GM21515 (cell line): ENCODE data around the gene RFX5.
"Not testable (repeated sequence)": the region's sequence is repeated elsewhere in the genome, so short reads cannot be mapped to it uniquely, and the experiment has no call there.

Source experiments
- ATAC-seq: cut with Tn5 transposase; IDR thresholded peaks from one replicate; pipeline ENCODE4 v1.9.1; 2021; ENCODE audit not compliant: unreplicated experiment

The RFX5 gene

DNA sequence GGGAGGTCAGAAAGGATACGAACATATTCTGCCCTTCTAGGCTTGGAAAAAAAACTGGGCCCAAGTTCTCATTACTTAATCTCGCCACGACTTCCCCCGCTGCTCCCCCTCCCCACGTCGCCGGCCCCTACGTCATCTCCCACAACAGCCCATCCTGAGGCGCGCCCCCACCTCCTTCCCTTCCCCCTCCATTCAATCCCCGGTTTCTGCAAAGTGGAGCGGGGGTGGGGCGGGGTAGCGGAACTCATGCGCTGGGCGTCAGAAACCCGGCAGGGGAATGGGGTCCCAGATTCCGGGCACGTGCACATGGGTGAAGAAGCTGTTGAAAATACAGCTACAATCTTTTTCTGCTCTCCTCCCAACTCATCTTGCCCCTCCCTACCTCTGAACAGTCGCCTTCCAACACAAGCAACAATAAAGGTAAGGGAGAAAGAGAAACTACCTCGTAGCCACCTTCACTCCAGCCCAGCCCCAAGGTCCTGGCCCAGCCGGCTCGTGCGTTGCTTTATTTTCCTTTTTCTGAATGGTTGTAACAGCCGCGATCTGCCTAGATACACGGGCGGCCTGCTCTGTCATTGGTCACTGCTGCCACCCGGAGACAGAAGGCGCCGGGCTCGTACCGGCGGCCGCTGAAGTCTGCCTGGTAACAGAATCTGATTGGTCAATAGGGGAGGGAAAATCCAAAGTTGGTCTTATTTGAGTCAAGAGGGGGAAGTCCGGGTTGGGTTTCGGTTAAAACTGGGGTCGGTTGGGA is at the start of gene RFX5:
TSS of gene RFX5 (minus strand) at position 484 of the 754 bp plus-strand sequence. CDS start 932 bp downstream, outside the sequence.
- ATAC-seq: peak; percentile 95

DNA sequence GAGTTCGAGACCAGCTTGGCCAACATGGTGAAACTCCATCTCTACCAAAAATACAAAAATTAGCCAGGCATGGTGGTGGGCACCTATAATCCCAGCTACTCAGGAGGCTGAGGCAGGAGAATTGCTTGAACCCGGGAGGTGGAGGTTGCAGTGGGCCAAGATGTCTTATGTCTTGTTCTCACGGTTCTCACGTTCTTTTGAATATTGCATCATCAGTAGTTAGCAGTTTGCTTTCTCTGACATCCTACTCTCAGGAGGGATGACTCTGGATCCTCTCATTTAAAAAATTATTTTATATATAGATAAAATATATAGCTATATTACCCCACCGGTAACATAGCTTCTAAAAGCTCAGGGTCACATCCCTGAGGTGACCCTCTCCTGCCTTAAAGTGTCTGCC is 49.2 kb upstream of the RFX5 start:
- ATAC-seq: not testable (repeated sequence)

DNA sequence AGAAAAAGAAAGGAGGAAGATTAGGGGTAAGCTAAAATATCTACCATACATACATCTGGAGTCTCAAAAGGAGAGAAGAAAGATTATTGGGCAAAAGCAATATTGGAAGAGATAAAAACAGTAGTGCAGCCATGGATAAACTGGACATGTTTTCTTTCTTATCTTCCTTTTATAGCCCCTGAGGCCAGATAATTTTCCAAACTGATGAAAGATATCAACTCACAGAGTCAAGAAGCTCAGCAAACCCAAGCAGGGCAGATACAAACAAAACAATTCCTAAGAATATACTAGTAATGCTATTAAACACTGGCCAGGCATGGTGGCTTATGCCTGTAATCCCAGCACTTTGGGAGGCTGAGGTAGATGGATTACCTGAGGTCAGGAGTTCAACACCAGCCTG is 46.5 kb upstream of the RFX5 start:
- ATAC-seq: no peak

DNA sequence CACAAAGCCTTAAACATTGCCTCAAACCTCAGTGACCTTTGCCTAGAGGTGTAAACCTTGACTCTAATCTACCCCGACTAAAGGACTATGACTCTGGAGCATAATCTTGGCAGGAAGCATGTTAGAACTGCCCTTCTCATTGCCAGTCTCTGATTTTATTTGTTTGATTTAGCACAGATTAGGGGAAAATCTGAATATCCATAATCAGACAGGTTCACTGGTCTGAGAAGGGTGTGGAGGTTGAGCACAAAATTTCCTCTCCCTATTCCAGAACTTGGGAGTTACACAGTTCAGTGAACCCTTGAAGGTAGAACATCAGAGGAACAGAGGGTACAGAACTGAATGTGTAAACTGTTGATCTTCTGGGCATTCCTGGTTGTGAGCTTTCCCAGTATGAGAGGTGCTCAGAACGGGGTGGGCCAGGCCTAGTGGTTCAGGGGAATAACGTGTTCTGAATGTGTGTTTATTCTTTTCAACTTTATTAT is 44.1 kb upstream of the RFX5 start:
- no peak for ATAC-seq

DNA sequence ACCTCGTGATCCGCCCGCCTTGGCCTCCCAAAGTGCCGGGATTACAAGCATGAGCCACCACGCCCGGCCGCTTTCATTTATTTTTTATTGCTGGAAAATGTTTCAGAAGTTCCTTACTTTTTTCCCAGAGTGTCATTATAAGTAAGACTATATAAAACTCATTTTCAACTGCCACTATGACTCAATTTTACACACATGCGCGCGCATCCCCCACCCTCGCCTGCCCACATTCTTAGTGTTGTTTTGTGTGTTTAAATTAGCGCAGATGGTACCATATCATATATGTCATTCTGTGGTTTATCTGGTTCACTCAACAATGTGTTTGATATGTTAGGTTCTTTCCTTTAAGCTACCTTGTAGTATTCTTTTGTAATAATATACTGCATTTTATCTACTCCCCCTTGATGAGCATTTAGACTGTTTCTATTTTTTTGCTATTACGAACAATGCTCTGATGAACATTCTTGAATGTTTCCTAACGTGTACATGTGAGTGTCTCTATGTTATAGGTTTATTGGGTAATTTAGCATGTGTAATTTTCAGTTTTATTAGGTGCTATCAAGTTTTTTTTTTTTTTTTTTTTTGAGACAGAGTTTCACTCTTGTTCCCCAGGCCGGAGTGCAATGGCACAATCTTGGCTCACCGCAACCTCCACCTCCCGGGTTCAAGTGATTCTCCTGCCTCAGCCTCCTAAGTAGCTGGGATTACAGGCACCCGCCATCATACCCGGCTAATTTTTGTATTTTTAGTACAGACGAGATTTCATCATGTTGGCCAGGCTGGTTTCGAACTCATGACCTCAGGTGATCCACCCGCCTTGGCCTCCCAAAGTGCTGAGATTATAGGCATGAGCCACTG is 43.4 kb upstream of the RFX5 start:
- ATAC-seq: not testable (repeated sequence)

DNA sequence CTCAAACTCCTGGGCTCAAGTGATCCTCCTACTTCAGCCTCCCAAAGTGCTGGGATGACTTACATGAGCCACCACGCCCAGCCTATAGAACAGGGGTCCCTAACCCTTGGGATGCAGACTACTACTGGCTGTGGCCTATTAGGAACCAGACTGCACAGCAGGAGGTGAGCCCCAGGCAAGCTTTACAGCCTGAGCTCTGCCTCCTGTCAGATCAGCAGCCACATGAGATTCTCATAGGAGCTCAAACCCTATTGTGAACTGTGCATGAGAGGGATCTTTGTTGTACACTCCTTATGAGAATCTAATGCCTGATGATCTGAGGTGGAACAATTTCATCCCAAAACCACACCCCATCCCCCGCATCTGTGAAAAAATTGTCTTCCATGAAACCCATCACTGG is 39.0 kb upstream of the RFX5 start:
- ATAC-seq: no peak

DNA sequence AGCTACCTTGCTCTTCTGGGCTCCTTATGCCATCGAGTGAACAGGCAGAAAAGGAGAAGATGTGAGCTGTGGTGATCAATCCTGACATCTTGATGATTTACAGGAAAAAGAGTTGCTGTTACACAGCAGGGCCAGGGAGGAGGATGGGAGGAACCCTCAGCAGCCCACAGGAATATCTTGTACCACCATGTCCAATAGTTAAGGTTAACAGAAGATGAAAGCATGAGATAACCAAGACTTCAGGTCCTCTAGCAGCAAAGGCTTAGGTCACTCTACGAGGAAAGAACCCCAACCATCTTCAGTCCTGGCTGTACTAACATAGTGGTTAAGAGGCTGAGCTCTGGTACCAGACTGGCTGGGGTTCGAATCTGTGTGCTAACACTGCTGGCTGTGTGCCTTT is 37.5 kb upstream of the RFX5 start:
- ATAC-seq: no peak

DNA sequence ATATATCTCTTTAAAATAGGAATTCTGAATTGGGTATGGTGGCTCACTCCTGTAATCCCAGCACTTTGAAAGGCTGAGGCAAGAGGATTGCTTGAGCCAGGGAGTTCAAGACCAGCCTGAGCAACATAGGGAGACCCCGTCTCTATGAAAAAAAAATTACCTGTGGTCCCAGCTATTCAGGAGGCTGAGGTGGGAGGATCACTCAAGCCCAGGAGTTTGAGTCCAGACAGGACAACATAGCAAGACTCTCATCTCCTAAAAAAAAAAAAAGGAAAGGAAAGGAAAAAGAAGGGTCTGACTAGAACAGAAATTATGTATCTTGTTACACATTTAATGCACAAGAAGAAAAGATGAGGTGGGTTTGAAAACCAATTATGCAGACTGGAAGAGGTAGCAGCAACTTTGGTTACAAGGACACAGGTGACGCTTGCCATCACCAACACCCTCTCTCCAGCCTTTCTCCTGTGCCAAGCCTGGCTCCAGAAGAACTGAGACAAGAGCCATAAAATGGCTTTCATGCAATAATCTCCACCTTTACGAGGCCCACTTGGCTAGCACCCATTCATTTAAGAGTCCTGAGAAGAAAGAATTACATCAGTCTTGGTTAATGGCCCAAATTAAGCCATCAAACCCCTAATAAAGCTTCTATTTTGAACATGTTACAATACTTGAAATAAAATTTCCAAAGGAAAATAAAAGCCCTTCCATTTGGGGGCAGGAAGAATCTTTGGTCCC is 30.3 kb upstream of the RFX5 start:
- no peak for ATAC-seq

DNA sequence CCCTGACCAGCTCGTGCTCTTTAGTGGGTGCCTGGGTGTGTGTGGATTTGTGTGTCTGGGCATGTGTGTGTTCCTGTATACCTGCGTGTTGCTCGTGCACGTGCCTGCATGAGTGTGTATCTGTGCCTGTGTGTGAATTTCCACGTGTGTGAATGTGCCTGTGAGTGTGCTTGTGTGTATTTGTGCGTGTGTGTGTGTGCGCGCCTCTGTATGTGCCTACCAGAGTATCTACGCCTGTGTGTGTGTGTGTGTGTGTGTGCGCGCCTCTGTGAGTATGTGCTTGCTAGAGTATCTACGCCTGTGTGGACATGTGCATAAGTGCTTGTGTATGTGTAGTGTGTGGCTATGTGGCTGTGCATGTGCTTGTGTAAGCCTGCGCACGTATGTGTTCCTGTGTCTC is 26.1 kb upstream of the RFX5 start:
- ATAC-seq: no peak

DNA sequence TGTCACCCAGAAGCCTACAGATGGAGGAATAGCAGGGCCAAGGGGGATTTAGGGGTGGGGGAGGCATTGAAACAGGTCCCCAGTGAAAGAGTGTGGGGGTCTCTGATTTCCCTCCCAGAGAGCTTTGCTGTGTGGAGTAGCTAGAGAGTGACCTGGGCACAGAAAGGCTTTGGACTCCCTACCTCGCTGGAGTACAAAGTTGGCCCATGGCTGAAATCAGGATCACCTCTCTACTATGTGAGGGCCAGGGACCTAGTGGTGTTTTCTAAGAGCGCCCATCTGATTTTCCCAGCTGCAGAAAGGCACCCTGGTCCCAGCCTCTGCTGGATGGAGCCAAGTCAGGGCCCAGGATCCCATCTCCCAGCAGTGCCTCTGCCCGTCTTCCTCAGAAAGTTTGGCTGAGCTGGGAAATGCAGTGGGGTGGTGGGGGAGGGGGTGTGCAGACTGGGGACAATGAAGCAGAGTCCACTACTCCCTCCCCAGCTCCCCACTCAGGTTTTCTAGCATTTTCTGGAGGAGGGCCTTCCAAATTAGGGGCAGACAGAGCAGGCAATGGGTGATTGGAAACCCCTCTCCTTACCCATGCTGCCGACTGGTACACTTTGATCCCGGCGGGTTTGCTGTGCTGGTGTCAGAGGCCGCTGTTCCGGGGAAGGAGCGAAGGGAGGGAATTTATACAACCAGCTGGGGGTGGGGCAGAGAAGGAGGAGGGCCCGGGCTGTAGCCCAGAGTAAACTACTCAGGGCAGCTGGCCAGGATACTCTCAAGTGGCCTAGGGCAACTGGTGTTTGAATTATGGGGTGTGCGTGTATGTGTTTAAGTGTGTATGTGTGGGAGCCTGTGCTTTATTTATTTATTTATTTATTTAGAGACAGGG is 25.2 kb upstream of the RFX5 start, which contains the start of gene SELENBP1:
TSS of gene SELENBP1 (minus strand) at position 648 of the 877 bp plus-strand sequence. CDS start at position 584, 64 bp downstream.
- ATAC-seq: no peak

DNA sequence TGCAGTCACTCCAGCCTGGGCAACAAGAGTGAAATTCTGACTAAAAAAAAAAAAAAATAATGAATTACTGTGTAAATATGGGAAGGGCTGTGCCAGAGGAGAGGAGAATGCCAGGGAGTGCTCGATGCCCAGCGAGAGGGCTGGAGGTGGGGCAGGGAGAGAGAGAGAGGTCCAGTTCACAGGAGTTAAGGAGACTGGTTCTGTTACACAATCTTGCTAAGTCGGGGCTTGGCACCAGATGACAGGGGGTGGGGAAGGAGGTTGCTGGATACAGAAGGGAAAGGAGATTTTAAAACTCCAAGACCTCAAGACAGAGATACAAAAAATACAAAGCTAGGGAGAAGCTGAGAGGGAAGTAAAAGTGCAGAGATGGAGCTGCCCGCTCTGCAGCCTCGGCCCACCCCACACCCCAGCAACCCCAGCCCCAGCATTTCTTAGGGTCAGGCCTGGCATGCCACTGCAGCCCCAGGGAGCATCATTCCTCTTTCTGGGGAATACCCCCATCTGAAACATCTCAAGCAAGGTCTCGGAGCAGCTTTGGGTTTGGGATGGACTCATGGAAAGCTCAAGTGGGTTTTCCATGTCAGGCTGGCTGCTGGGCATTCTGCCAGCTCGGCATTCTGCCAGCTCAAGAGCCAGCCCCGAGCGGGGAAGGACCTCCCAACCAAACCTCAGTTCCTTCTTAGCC is 24.5 kb upstream of the RFX5 start:
- no peak for ATAC-seq

DNA sequence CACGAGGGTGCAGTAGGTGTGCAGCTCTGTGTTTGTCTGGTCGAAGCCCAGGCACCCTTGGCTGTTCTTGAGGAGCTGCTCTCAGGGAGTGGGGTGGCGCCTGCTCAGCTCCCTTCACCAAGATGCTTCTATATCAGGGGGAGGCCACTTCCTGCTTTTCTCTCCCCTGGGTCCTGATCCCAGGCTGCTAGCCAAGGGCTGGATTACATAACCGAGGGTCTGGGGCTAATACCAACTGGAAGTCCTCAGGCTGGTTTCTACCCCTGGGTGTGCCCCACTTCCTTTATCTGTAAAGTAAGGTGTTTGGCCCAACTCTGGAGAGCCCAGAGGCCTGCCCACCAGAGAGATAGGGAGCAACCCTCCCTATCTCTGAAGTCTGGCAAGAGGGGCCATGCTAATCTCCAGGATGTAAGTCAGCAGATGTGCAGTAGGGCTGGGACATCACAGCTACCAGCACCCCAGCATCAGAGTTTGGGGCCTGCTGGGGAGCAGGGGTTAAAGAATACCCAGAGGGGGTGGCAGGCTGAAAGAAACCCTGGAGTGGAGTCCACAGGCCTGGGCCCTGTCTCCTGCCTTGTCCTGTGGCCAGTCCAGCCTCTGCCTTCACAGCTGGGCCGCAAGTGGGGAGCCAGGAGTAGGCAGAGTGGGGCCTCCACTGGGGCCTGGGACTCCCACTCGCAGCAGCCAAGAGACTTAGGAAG is 23.3 kb upstream of the RFX5 start:
- ATAC-seq: no peak

DNA sequence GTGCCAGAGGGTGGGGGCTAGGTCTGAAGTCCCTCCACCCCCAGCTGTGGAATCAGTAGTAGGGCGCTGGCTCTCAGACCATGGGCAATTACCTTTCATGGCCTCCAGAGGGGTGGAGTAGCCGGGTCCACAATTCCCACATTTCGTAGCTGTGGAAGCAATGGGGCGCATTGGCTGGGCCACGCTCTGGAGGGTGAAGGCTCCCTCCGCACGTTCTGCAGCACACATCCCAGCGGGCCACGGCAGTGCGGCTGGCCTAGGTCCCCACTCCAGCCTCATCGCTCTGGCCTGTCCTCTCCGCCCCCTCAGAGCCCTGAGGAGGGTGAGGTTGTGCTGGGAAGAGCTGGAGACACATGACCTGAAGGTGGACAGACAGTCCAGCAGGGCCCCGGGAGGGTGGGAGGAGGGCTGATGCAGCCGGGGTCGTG is 22.6 kb upstream of the RFX5 start:
- ATAC-seq: no peak

DNA sequence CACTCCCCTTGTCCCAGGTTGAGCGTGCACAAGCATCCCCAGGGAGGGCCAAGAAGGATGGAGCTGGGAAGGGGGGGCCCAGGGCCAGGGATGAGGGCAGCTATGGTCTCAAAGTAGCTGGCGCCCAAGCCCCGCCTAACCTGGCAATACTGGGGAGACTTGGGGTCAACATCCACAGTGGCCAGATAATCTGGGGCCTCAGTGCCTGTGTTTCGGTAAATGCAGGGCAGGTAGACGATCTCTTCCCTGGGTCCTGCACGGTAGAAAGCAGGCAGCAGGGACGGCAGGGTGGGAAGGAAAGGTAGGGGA is 22.2 kb upstream of the RFX5 start:
- no peak for ATAC-seq

DNA sequence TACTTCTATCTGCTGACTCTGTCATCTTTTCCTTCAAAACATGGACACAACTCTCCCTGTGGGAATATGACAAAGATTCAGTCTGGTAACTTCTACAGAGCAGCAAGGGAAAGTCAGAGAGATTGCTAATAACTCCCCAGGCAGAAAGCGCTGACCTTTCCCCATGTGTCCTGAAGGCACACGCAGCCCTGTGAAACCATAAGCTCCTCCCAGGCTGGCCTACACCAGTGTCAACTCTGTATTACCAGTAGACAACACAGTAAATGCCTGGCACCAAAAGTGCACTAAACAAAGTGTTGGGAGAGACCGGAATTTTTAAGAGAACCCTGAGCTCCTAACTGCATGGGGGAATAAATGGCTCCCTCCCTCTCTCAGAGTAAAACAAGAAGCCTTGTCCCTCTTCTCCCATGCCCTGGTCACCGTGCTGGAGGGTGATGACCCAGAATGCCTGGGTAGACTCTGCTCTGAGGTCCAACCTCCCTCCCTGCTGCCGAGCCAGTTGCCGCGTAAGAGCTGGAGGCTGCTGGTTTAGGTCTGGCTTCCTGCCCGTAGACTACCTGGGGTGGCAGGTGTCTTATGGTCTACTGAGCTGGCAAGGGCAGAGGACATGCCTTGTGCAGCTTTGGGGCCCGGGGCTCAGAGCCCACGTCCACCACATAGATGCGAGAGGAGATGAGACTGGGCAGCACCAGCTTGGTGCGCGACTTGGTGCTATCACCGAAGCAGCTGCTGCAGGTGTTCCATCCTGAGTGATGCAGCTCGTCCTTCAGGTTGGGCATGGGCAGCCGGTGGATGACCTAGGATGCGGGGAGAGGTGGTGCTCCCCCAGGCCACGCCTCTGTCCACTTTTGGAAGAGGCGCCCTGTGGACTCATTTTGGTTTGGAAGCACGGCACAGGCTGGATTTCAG is 21.6 kb upstream of the RFX5 start:
- no peak for ATAC-seq

DNA sequence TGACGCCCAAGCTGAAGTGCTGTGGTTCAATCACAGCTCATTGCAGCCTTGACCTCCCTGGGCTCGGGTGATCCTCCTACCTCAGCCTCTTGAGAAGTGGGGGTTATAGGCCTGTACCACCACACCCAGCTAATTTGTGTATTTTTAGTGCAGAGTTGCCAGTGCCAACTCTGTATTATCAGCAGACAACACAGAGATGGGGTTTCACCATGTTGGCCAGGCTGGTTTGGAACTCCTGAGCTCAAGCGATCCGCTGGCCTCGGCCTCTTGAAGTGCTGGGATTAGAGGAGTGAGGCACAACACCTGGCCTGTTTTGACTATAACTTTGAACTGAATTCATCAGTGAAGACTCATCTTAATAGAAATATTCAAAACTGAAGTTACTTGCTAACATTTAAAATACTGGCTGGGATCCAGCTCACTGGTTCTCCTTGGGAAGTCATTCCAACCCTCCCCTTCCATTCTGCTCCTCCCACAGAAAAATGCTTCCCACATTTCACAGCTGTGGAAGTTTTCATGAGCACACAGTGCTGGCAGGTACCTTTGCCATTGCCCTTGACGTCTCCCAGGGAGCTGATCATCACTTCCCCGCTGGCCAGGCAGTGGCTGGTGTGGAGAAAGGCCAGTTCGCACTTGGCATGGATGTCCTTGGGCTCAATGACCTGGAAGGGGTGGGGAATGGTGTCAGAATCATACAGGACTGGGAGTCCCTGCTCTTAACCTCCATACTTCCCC is 20.8 kb upstream of the RFX5 start:
- no peak for ATAC-seq

DNA sequence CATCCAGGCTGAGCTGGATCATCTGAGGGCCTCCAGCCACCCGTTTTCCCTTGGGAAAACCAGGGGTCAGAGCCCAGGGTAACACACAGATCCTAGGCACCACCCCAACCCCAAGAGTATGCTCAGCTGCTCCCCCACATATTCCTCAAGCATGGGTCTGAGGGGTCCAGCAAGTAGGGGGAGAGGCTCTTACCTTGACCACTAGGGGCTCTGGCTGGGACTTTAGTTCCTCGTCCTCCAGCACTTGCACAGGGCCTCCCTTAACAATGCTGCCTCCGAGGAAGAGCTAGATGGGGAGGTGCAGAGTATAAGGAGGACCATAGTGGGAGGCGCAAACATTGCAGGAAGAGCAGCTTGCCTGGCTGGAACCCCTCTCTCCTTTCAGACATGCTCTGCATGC is 17.9 kb upstream of the RFX5 start:
- ATAC-seq: no peak
